Small intestine (tissue), 7 donors: ENCODE results near the gene MTNR1B. TPM values are rescaled to one million over a fixed set of nuclear protein-coding genes. Genes with fewer than 3 reads are reported as not detected.

Source experiments
- DNase-seq, 2 donors: peaks; one replicate each; pipeline versions ENCODE4 v3.0.0 to v3.0.0-alpha.2; 2013
- FAIRE-seq: peaks from 2 replicates; lab custom pipeline; 2012; peaks lifted over from hg19 to GRCh38; lab: Jason Lieb, UNC
- H3K27ac ChIP-seq, 3 donors: one replicate each; pipeline ENCODE4 v1.5.1; 2013; ENCODE audit warnings: low read length in 2 of 3, mild to moderate bottlenecking in 2 of 3, control low read depth in 1 of 3, inconsistent platforms in 1 of 3, low read depth in 1 of 3, moderate library complexity in 1 of 3
- H3K27me3 ChIP-seq, 3 donors: one replicate each; pipeline ENCODE4 v1.6.1; 2013; ENCODE audit warnings: low read length in 3 of 3, inconsistent platforms in 1 of 3; ENCODE audit not compliant: control insufficient read depth in 3 of 3, insufficient read depth in 3 of 3
- H3K36me3 ChIP-seq, 3 donors: one replicate each; pipeline ENCODE4 v1.6.1; 2013; ENCODE audit warnings: low read length in 3 of 3, inconsistent platforms in 1 of 3, low read depth in 1 of 3, mild to moderate bottlenecking in 1 of 3, moderate library complexity in 1 of 3; ENCODE audit not compliant: control insufficient read depth in 3 of 3, insufficient read depth in 2 of 3
- H3K4me1 ChIP-seq, 3 donors: one replicate each; pipeline ENCODE4 v1.6.1; 2013; ENCODE audit warnings: low read length in 2 of 3, inconsistent platforms in 1 of 3, low read depth in 1 of 3, mild to moderate bottlenecking in 1 of 3, moderate library complexity in 1 of 3; ENCODE audit not compliant: control insufficient read depth in 3 of 3, insufficient read depth in 2 of 3
- H3K4me3 ChIP-seq, 3 donors: one replicate each; pipeline ENCODE4 v1.5.1; 2013; ENCODE audit warnings: low read length in 3 of 3, control low read depth in 1 of 3, inconsistent platforms in 1 of 3, low read depth in 1 of 3, mild to moderate bottlenecking in 1 of 3, moderate library complexity in 1 of 3
- H3K9me3 ChIP-seq, 2 donors: one replicate each; pipeline ENCODE4 v1.6.1; 2013; ENCODE audit warnings: low read depth in 1 of 2, low read length in 1 of 2; ENCODE audit not compliant: control insufficient read depth in 2 of 2, insufficient read depth in 1 of 2
- WGBS, 3 donors: extraction: QIAGEN DNeasy Blood & Tissue Kit; methylation state at CpG; one replicate each; pipeline ENCODE4 v1.1.7; 2013; 5-methylcytosine and 5-hydroxymethylcytosine counted together
- polyA plus RNA-seq, 4 donors: library from polyadenylated mRNA; stranded (reverse) in 3 of 4; unstranded in 1 of 4; fragments of 200-250 nt in 3 of 4; fragments of 120-200 nt in 1 of 4; gene quantifications; one replicate each; pipeline versions ENCODE4 v1.2.1 to v1.2.3, GENCODE V29; 2013
- donor health status: healthy with polysubstance abuse.
- donor health status: control.
- donor health status: control.
- donor health status: Bipolar disorder and iron deficiency.
- donor health status: healthy.

Gene MTNR1B
- polyA plus RNA-seq, 4 donors = not detected

DNA sequence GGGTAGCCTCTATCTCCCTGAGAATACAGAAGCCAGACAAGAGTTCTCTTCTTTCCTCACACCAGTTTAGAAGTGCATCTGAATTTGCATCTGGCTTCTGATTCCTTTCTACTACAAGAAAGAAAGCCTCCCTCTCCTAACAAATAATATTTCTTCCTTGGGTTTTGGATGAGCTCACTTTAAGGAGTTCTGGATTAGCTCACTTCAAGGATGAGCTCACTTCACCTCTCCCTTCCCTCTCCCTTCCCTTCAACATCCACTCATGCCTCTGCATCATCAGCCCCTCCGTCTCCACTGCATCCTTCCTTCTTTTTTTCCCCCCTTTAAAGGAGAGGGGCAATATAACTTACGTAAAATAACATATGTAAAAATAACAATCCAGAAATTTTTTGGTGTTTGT, 1.6 kb upstream of the MTNR1B start:
- WGBS, 3 donors = 79 to 88% (median 81%) methylated on average over 2 of the region's 2 CpGs
- Histone ChIP-seq H3K36me3 (no peaks in the 10 kb centered on the region), H3K27me3 (peaks cover 0 to 23% (median 9%) of the 10 kb centered on the region in 3 donors), H3K9me3 (no peaks in the 10 kb centered on the region), H3K4me3 (no peak overlapping the region), H3K4me1 (no peaks in the 10 kb centered on the region), H3K27ac (no peak overlapping the region)
- no peak for FAIRE-seq
- no peak for DNase-seq

DNA sequence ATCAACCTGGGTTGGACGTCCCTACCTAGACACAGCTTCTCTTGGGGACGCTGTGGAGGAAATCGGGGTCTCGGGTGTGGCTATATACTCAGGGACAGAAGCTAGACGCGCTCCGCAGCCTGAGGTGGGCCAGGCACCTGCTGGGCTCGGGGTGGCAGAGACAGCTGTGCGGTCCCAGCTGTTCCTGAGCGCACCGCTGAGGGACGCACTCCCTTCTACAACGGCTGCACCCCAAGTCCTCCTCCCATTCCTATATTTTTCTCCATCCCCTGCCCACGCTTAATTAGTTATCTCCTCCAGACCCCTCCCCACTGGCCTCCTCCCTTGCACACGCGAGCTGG, 188 bp upstream of the MTNR1B start:
- no peak for FAIRE-seq
- Histone ChIP-seq H3K9me3 (no peaks in the 10 kb centered on the region), H3K36me3 (no peaks in the 10 kb centered on the region), H3K4me1 (no peaks in the 10 kb centered on the region), H3K4me3 (no peak overlapping the region), H3K27ac (no peak overlapping the region), H3K27me3 (peaks cover 0 to 23% (median 9%) of the 10 kb centered on the region in 3 donors)
- DNase-seq = no peak
- 10 to 27% (median 23%) methylated on average over 14 to 16 of the region's 16 CpGs for WGBS, 3 donors

DNA sequence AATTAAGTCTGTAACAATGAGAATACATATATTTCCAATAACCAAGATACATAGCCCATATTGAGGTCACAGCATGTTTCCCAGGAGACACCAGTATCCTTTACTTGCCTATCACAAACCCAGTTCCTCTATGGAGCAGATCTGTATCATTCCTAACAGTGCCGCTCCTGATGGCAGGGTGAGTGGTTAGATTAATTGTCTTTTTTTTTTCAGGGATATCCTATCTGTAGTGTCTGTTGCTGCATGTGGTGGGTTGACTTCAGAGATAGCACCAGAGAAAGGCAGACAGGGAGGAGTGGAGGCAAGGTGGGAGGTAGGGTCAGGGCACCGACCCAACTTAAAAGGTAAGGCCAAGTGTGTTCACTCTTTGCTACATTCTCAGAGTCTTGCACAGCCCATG, 2.8 kb downstream of the MTNR1B start:
- Histone ChIP-seq H3K27ac (no peak overlapping the region), H3K27me3 (peaks cover 0 to 23% (median 9%) of the 10 kb centered on the region in 3 donors), H3K4me3 (no peak overlapping the region), H3K36me3 (no peaks in the 10 kb centered on the region), H3K4me1 (no peaks in the 10 kb centered on the region), H3K9me3 (no peaks in the 10 kb centered on the region)
- DNase-seq = no peak
- WGBS, 3 donors = 69 to 76% (median 74%) methylated on average over 2 of the region's 2 CpGs
- no peak for FAIRE-seq

DNA sequence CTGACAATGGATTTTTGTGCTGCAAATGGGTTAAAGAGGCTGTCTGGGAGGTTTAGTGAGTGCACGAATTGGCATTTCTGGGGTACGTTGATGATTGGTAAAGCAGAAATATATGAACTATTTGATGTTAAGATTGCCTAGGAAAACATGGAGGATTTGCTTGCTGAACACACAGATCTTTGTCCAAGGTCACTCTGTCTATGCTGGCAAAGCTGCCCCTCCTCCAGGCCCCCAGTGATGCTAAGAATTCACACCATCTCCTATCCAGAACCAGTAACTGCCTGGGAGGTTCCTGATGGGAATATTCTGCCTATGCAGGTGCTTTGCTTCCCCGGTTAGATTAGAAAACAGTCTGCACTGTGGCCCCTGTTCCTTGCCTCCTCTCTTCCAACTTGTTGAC, 5.8 kb downstream of the MTNR1B start:
- no peaks in the 10 kb centered on the region for H3K36me3 ChIP-seq
- 58 to 78% (median 67%) methylated on average over 3 of the region's 3 CpGs for WGBS, 3 donors
- no peaks in the 10 kb centered on the region for H3K4me1 ChIP-seq
- H3K4me3 ChIP-seq = no peak overlapping the region
- DNase-seq = no peak
- peaks cover 0 to 3% (median 0%) of the 10 kb centered on the region in 3 donors for H3K27me3 ChIP-seq
- FAIRE-seq = no peak
- H3K27ac ChIP-seq = no peak overlapping the region
- no peaks in the 10 kb centered on the region for H3K9me3 ChIP-seq

DNA sequence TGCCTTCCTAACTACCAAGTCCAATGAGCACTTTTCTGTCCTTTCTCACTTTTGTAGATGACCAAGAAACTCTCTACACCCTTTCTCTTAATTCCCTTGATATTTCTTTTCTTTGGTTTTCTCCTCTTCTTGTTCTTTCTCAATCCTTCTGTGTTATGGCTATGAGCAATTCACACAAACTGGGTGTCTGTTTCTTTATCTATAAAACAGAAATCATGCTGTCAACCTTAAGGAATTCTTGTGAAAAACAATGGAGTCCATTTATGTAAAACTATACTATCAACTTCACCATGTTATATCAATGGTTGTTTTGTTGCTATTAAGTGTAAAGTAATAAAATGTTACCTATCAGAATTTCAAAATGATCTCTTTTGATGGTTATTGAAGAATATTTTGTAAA, 7.2 kb downstream of the MTNR1B start:
- no peak for FAIRE-seq

DNA sequence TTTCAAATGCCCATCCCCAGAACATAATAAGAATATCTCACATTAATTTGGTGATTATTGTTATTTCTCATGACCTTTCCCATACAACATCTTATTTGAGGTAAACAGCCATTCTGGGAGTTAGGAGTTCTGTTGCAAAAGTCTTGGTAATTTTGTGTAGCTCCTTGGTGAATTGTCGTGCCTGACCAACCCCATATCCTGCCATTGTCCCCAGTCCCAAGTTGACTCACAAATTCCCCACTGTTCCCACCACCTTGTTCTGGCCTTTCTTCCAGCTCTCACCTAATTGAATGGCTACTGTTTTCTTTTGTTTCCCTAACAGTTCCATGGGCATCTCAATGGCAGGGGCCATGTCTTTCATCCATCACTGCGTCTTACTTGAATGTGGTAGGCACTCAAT, 8.0 kb downstream of the MTNR1B start:
- Histone ChIP-seq H3K36me3 (no peaks in the 10 kb centered on the region), H3K27ac (no peak overlapping the region), H3K4me1 (no peaks in the 10 kb centered on the region), H3K4me3 (no peak overlapping the region), H3K9me3 (no peaks in the 10 kb centered on the region), H3K27me3 (no peaks in the 10 kb centered on the region)
- no peak for DNase-seq
- WGBS, 3 donors = 71 to 81% (median 75%) methylated on average over 2 of the region's 2 CpGs
- FAIRE-seq = no peak

More for the DNA sequence above, 7.2 kb downstream of the MTNR1B start:
- Histone ChIP-seq H3K9me3 (no peaks in the 10 kb centered on the region), H3K36me3 (no peaks in the 10 kb centered on the region), H3K4me1 (no peaks in the 10 kb centered on the region), H3K4me3 (no peak overlapping the region), H3K27ac (no peak overlapping the region), H3K27me3 (no peaks in the 10 kb centered on the region)
- no peak for DNase-seq

DNA sequence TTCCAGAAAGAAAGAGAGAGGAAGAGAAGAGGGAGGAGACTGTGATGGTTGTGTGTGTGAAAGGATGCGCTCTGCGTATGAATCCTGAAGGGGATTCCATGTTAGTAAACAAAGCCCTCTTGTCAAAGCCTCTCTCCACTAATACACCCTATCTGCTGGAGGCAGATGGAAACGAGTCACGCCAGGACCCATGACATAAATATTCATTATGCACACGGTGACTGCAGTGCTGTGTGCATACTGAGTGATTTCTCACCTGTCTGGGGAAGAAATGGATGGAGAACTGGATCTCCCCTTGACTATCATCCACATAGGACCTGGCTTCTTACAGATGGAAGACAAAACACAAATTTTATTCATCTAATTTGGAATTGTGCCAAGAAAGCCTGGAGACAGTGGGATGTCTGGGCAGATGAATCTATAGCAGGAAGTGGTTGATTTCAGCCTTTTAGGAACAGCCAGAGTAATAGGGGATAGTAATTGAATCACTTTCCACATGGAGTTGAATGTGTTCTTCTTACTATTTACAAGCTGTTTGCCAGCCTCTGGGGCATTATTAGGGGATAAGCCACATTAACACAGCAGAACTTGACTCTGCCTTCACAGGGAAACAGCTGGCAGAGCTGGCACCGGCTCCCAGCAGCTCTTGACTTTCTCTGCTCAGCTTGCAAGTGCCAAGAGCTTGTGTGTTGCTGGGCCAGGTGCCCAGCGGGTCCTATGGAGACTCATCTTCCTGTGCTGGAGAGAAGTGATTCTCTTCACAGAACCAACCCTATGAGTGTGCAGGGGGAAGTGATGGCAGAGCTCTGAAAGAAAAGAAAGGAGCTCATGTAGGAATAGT, 9.0 kb downstream of the MTNR1B start:
- Histone ChIP-seq H3K4me1 (no peaks in the 10 kb centered on the region), H3K4me3 (no peak overlapping the region), H3K27me3 (no peaks in the 10 kb centered on the region), H3K9me3 (no peaks in the 10 kb centered on the region), H3K36me3 (no peaks in the 10 kb centered on the region), H3K27ac (no peak overlapping the region)
- FAIRE-seq (no peak), DNase-seq (no peak)
- 78 to 81% (median 79%) methylated on average over 7 of the region's 7 CpGs for WGBS, 3 donors

DNA sequence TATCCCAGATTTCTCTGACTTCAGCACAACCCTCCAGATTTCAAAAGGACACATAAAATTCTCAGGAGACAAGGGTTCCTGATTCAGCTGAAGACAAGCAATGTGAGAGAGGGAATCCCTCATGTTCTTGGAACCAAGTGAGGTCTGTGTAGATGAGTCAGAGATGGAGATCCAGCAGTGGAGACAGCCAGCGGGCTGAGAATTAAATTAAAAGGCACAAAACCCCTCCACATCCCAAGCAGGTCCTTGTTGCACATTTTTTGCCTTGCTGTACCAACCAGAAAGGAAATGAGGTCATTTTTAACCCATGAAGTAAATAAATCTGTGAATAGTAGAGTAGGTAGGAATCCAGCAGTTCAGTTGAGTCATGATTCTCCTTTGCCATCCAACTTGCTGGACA, 9.7 kb downstream of the MTNR1B start:
- Histone ChIP-seq H3K27me3 (no peaks in the 10 kb centered on the region), H3K4me1 (no peaks in the 10 kb centered on the region), H3K4me3 (no peak overlapping the region), H3K36me3 (no peaks in the 10 kb centered on the region), H3K27ac (no peak overlapping the region), H3K9me3 (no peaks in the 10 kb centered on the region)
- 79 to 90% (median 80%) methylated on average over 1 of the region's 1 CpG for WGBS, 3 donors
- no peak for FAIRE-seq
- DNase-seq = no peak

DNA sequence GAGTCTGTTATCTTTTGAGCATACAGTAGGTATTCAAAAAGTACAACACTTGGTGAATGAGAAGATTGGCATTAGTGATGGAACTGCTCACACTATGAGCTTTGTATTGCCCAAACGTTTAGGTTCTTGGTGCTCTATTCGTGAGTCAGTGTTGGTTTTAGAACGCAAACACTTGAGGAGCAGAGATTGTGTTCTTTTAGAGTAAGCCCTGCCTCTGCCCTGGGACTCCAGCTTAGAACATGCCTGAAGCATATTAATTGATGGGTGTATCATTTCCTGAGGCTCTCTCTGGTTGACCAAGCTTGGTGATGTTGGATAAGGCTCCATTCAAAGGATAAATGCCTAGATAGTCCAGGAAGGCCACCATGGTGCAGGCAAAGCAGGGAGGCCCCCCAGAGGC, 10.9 kb downstream of the MTNR1B start:
- H3K4me3 ChIP-seq = no peak overlapping the region
- no peaks in the 10 kb centered on the region for H3K27me3 ChIP-seq
- H3K27ac ChIP-seq = no peak overlapping the region
- no peaks in the 10 kb centered on the region for H3K36me3 ChIP-seq
- FAIRE-seq = no peak
- no peaks in the 10 kb centered on the region for H3K9me3 ChIP-seq
- 74 to 83% (median 79%) methylated on average over 3 of the region's 3 CpGs for whole genome bisulfite sequencing, 3 donors
- DNase-seq = no peak
- H3K4me1 ChIP-seq = no peaks in the 10 kb centered on the region
